HEK293 (cell line): Measurements from ENCODE around the gene TCERG1L.

ENCODE experiments used
- OSR2 ChIP-seq: fragments of 450-650 bp; formaldehyde crosslinking; IDR thresholded peaks from 2 replicates; pipeline ENCODE4 v1.5.1; 2016; ENCODE audit warnings: missing biosample characterization, missing genetic modification characterization
- ZBTB20 ChIP-seq: fragments of 450-650 bp; formaldehyde crosslinking; IDR thresholded peaks from 2 replicates; pipeline ENCODE4 v1.5.1; 2016; ENCODE audit warnings: missing biosample characterization, missing genetic modification characterization
- ZBTB21 ChIP-seq: fragments of 450-650 bp; formaldehyde crosslinking; IDR thresholded peaks from 2 replicates; pipeline ENCODE4 v1.5.1; 2017; ENCODE audit warnings: missing biosample characterization, missing genetic modification characterization
- ZFHX2 ChIP-seq: fragments of 450-650 bp; formaldehyde crosslinking; conservative IDR thresholded peaks from 2 replicates; pipeline ENCODE4 v1.5.1; 2016; ENCODE audit warnings: missing biosample characterization, missing genetic modification characterization
- ZNF274 ChIP-seq, 2 experiments: fragments of 200-500 bp in 1 of 2; fragments of 450-650 bp in 1 of 2; sonication (Bioruptor generic) in 1 of 2; formaldehyde crosslinking in 1 of 2; IDR thresholded peaks; 2 replicates each; pipeline versions ENCODE4 v1.5.1 to v1.6.1; 2014 to 2016; ENCODE audit warnings: borderline replicate concordance in 1 of 2, inconsistent platforms in 1 of 2, low read length in 1 of 2, missing biosample characterization in 1 of 2, missing genetic modification characterization in 1 of 2
- ZNF677 ChIP-seq: fragments of 450-650 bp; IDR thresholded peaks from 2 replicates; pipeline ENCODE4 v1.5.0; 2018; ENCODE audit warnings: missing biosample characterization, mild to moderate bottlenecking, missing genetic modification characterization, moderate library complexity
- ZNF792 ChIP-seq: fragments of 450-650 bp; formaldehyde crosslinking; IDR thresholded peaks from 2 replicates; pipeline ENCODE4 v1.5.1; 2016; ENCODE audit warnings: missing biosample characterization, missing genetic modification characterization
- TF ChIP-seq, protein P1 (sequence below): fragments of 450-650 bp; formaldehyde crosslinking; IDR thresholded peaks from 2 replicates; pipeline ENCODE4 v1.5.1; 2016; ENCODE audit warnings: missing biosample characterization, missing genetic modification characterization
- TF ChIP-seq, protein P2 (sequence below): fragments of 450-650 bp; formaldehyde crosslinking; IDR thresholded peaks from 2 replicates; pipeline ENCODE4 v1.5.1; 2016; ENCODE audit warnings: missing biosample characterization, missing genetic modification characterization
- TF ChIP-seq, protein P3 (sequence below): sonication (generic); formaldehyde crosslinking; IDR thresholded peaks from 2 replicates; pipeline ENCODE4 v1.8.1; 2022; ENCODE audit warnings: mild to moderate bottlenecking, moderate library complexity, missing genetic modification reagents

DNA sequence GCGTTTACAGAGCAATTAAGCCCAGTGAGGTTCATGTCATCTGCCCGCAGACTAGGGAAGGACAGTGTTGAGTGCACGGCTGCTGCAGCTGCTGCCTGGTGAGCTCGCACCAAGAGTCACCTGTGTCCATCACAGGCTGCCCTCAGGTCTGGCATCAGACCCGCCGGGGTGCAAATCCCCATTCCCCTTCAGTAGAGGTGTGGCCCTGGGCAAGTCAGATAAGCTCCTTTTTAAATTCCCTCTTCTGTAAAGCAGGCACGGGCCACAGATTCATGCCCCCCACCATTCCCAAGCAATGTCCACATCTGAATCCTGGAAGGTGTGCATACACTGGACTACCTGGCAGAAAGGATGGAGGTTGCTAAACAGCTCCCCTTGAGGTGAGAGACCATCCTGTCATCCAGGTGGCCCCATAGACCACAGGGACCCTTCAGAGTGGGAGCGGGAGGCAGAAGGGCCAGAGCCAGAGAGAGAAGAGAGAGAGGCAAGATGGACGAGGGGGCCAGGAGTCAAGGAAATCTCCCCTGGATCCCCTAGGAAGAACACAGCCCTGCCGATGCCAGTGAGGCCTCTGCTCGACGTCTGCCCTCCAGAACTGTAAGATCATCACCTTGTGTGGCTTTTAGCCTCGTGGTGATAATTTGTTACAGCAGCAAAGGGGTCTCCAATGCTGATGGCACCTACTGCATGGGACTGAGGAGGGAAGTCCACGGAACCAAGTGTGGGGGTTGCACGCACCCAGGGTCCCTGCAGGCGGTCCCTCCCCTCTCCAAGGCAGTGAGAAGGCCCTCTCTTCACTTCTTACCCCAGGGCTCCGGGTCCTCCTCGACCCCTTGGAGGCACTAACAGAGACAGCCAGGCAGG is 168.8 kb downstream of the TCERG1L start:
- TF ChIP-seq, protein P1, sequence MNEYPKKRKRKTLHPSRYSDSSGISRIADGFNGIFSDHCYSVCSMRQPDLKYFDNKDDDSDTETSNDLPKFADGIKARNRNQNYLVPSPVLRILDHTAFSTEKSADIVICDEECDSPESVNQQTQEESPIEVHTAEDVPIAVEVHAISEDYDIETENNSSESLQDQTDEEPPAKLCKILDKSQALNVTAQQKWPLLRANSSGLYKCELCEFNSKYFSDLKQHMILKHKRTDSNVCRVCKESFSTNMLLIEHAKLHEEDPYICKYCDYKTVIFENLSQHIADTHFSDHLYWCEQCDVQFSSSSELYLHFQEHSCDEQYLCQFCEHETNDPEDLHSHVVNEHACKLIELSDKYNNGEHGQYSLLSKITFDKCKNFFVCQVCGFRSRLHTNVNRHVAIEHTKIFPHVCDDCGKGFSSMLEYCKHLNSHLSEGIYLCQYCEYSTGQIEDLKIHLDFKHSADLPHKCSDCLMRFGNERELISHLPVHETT (tag by site-specific recombination), result no peak
- TF ChIP-seq, protein P2, sequence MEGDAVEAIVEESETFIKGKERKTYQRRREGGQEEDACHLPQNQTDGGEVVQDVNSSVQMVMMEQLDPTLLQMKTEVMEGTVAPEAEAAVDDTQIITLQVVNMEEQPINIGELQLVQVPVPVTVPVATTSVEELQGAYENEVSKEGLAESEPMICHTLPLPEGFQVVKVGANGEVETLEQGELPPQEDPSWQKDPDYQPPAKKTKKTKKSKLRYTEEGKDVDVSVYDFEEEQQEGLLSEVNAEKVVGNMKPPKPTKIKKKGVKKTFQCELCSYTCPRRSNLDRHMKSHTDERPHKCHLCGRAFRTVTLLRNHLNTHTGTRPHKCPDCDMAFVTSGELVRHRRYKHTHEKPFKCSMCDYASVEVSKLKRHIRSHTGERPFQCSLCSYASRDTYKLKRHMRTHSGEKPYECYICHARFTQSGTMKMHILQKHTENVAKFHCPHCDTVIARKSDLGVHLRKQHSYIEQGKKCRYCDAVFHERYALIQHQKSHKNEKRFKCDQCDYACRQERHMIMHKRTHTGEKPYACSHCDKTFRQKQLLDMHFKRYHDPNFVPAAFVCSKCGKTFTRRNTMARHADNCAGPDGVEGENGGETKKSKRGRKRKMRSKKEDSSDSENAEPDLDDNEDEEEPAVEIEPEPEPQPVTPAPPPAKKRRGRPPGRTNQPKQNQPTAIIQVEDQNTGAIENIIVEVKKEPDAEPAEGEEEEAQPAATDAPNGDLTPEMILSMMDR (tag by site-specific recombination), result no peak
- TF ChIP-seq ZFHX2 (tag by site-specific recombination), result no peak
- no peak for TF ChIP-seq ZNF792 (tag by site-specific recombination)
- TF ChIP-seq ZNF677 (tag by site-specific recombination), result no peak
- no peak for TF ChIP-seq ZBTB21 (tag by site-specific recombination)
- no peak for TF ChIP-seq OSR2 (tag by site-specific recombination)
- TF ChIP-seq, protein P3, sequence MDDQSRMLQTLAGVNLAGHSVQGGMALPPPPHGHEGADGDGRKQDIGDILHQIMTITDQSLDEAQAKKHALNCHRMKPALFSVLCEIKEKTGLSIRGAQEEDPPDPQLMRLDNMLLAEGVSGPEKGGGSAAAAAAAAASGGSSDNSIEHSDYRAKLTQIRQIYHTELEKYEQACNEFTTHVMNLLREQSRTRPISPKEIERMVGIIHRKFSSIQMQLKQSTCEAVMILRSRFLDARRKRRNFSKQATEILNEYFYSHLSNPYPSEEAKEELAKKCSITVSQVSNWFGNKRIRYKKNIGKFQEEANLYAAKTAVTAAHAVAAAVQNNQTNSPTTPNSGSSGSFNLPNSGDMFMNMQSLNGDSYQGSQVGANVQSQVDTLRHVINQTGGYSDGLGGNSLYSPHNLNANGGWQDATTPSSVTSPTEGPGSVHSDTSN (CRISPR knock-in tag), result no peak
- TF ChIP-seq ZBTB20 (tag by site-specific recombination), result no peak
- no peak for TF ChIP-seq ZNF274 (IDR thresholded peaks at IDR 0.05; ENCODE audit: low read length)
- TF ChIP-seq ZNF274 (tag by site-specific recombination; IDR thresholded peaks at IDR 0.05; ENCODE audit: borderline replicate concordance), result no peak
